ENCODE data around the gene TLCD4. TPM values are rescaled to one million over a fixed set of nuclear protein-coding genes. Genes with fewer than 3 reads are reported as not detected.

The TLCD4 gene
- total and polyA plus RNA-seq, 2 of the 13 experiments (the other 11 are each of a cell fraction or from before 2014, with no cell fraction given): 4.7 to 14.5 TPM

GRCh38 chr1:95098196-95098595 is 19.0 kb upstream of the TLCD4 start (continued):
- TF ChIP-seq PRDM10 (CRISPR knock-in tag; IDR thresholded peaks at IDR 0.05; ENCODE audit: low read depth): no peak
- TF ChIP-seq AGO1 (IDR thresholded peaks at IDR 0.05; ENCODE audit: low read depth, low read length, poor library complexity, severe bottlenecking): no peak
- no peak for TF ChIP-seq TRIM24 (CRISPR knock-in tag; IDR thresholded peaks at IDR 0.05)
- TF ChIP-seq ZFYVE20 (CRISPR knock-in tag; IDR thresholded peaks at IDR 0.05; ENCODE audit: borderline replicate concordance, low read depth): no peak
- no peak for TF ChIP-seq ZNF264 (CRISPR knock-in tag; IDR thresholded peaks at IDR 0.05)
- TF ChIP-seq RBAK (CRISPR knock-in tag; IDR thresholded peaks at IDR 0.05): no peak

GRCh38 chr1:95108792-95109191 is 8.4 kb upstream of the TLCD4 start:
- Histone ChIP-seq H3K4me2 (ENCODE audit: low read depth, low read length) (no peak overlapping the region), H3K9ac (ENCODE audit: insufficient read depth, low read depth, low read length) (no peak overlapping the region), H3K4me1 (ENCODE audit: insufficient read depth, low read length) (0 out of 2 replicates have a peak, but pooled peaks cover 4% of the 10 kb centered on the region), H2AFZ (ENCODE audit: low read length) (no peak overlapping the region), H4K20me1 (ENCODE audit: insufficient read depth, low read length) (no peaks in the 10 kb centered on the region), H3K27ac (ENCODE audit: extremely low read length, insufficient read depth, low read length) (no peak overlapping the region), H3K9me3 (ENCODE audit: low read length) (no peaks in the 10 kb centered on the region), H3K27me3 (ENCODE audit: control insufficient read depth in 1 of 2, insufficient read depth in 2 of 2, low read length in 2 of 2) (no peaks in the 10 kb centered on the region; a peak in 2 of 5 replicates), H3K4me3 (replicated peaks in 1 of 3; ENCODE audit: insufficient read depth in 1 of 3, low read depth in 2 of 3, low read length in 3 of 3) (no peak overlapping the region), H3K79me2 (ENCODE audit: insufficient read depth, low read length) (no peaks in the 10 kb centered on the region), H3K36me3 (replicated peaks in 1 of 2; ENCODE audit: control insufficient read depth in 1 of 2, insufficient read depth in 2 of 2, low read length in 2 of 2) (no peaks in the 10 kb centered on the region)
- in situ Hi-C loops (cut with HindIII; ENCODE audit: extremely low pct_ligation_motif_present, low pct_unique_long_range_greater_than_20kb): no loop called here
- FAIRE-seq (no peak), DNase-seq (ENCODE audit: low spot score) (no peak), ATAC-seq (no peak)
- BruUV-seq (replicated peaks): no TSS peak
- POLR2A ChIA-PET: no interaction called here
- 60% methylated on average over 2 of the region's 2 CpGs for WGBS (ENCODE audit: low lambda C conversion rate)
- CTCF ChIA-PET (ENCODE audit: low intra/inter-chr PET ratio, low total read pairs): no interaction called here
- intact Hi-C loops (cut with micrococcal nuclease; ENCODE audit: unreplicated experiment): no loop called here
- TF ChIP-seq PRPF4 (IDR thresholded peaks at IDR 0.05; ENCODE audit: low read depth, low read length, poor library complexity, severe bottlenecking): no peak
- TF ChIP-seq DMAP1 (CRISPR knock-in tag; IDR thresholded peaks at IDR 0.05): no peak
- TF ChIP-seq ZNF747 (CRISPR knock-in tag; IDR thresholded peaks at IDR 0.05; ENCODE audit: borderline replicate concordance): no peak
- no peak for TF ChIP-seq U2AF2 (IDR thresholded peaks at IDR 0.05; ENCODE audit: low read depth, low read length)
- TF ChIP-seq ZMYM3 (CRISPR knock-in tag; IDR thresholded peaks at IDR 0.05): no peak
- TF ChIP-seq RFXAP (CRISPR knock-in tag; IDR thresholded peaks at IDR 0.05; ENCODE audit: borderline replicate concordance): no peak
- TF ChIP-seq NRL (CRISPR knock-in tag; IDR thresholded peaks at IDR 0.05; ENCODE audit: borderline replicate concordance): no peak
- TF ChIP-seq TRIM24 (CRISPR knock-in tag; IDR thresholded peaks at IDR 0.05): no peak
- no peak for TF ChIP-seq ZBTB2 (CRISPR knock-in tag; IDR thresholded peaks at IDR 0.05; ENCODE audit: low read depth)
- no peak for TF ChIP-seq RNF2 (conservative IDR thresholded peaks at IDR 0.05; ENCODE audit: low read depth)
- TF ChIP-seq ZNF839 (CRISPR knock-in tag; IDR thresholded peaks at IDR 0.05; ENCODE audit: borderline replicate concordance): no peak
- TF ChIP-seq MEIS2 (CRISPR knock-in tag; IDR thresholded peaks at IDR 0.05): no peak
- no peak for TF ChIP-seq STAT5B (CRISPR knock-in tag; IDR thresholded peaks at IDR 0.05)
- TF ChIP-seq HDAC2 (CRISPR knock-in tag; IDR thresholded peaks at IDR 0.05): no peak
- no peak for TF ChIP-seq ZNF850 (CRISPR knock-in tag; conservative IDR thresholded peaks at IDR 0.05)
- no peak for TF ChIP-seq GPN1 (CRISPR knock-in tag; IDR thresholded peaks at IDR 0.05; ENCODE audit: borderline replicate concordance)
- TF ChIP-seq ATF7-NPFF (CRISPR knock-in tag; IDR thresholded peaks at IDR 0.05; ENCODE audit: low read depth): no peak
